ENCODE results near the gene ADAMTSL3. TPM values are rescaled to one million over a fixed set of nuclear protein-coding genes. Genes with fewer than 3 reads are reported as not detected.

The ADAMTSL3 gene
- polyA plus RNA-seq, 1 donor from 2014 or later: 0.51 TPM

GRCh38 chr15:83999396-84000135 is 345.6 kb downstream of the ADAMTSL3 start:
- H3K9me3 ChIP-seq (ENCODE audit: low read length): no peaks in the 10 kb centered on the region
- no peaks in the 10 kb centered on the region for H3F3A ChIP-seq (ENCODE audit: insufficient read depth, low read length, poor library complexity, severe bottlenecking)
- H3K27me3 ChIP-seq (ENCODE audit: insufficient read depth, low read depth, low read length): no peaks in the 10 kb centered on the region
- no peak overlapping the region for H3K27ac ChIP-seq (ENCODE audit: low read length)
- no peaks in the 10 kb centered on the region for H3K36me3 ChIP-seq (ENCODE audit: insufficient read depth, low read length)
- no peaks in the 10 kb centered on the region for H3K9me2 ChIP-seq (ENCODE audit: insufficient read depth, low read length)
- TF ChIP-seq, protein P1, sequence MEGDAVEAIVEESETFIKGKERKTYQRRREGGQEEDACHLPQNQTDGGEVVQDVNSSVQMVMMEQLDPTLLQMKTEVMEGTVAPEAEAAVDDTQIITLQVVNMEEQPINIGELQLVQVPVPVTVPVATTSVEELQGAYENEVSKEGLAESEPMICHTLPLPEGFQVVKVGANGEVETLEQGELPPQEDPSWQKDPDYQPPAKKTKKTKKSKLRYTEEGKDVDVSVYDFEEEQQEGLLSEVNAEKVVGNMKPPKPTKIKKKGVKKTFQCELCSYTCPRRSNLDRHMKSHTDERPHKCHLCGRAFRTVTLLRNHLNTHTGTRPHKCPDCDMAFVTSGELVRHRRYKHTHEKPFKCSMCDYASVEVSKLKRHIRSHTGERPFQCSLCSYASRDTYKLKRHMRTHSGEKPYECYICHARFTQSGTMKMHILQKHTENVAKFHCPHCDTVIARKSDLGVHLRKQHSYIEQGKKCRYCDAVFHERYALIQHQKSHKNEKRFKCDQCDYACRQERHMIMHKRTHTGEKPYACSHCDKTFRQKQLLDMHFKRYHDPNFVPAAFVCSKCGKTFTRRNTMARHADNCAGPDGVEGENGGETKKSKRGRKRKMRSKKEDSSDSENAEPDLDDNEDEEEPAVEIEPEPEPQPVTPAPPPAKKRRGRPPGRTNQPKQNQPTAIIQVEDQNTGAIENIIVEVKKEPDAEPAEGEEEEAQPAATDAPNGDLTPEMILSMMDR (IDR thresholded peaks at IDR 0.05; ENCODE audit: poor library complexity, severe bottlenecking): no peak
- TF ChIP-seq TAF1 (IDR thresholded peaks at IDR 0.05; ENCODE audit: low read depth) (no peak), EZH2 (IDR thresholded peaks at IDR 0.05; ENCODE audit: borderline replicate concordance, insufficient read depth, low read length, poor library complexity, severe bottlenecking) (no peak), SMC3 (conservative IDR thresholded peaks at IDR 0.05; ENCODE audit: poor library complexity) (no peak), EP300 (conservative IDR thresholded peaks at IDR 0.05; ENCODE audit: poor library complexity, severe bottlenecking) (no peak), MXI1 (conservative IDR thresholded peaks at IDR 0.05; ENCODE audit: poor library complexity, severe bottlenecking) (no peak), POLR2AphosphoS5 (IDR thresholded peaks at IDR 0.05) (no peak), RAD21 (conservative IDR thresholded peaks at IDR 0.05) (no peak)
- TF ChIP-seq, protein P2, sequence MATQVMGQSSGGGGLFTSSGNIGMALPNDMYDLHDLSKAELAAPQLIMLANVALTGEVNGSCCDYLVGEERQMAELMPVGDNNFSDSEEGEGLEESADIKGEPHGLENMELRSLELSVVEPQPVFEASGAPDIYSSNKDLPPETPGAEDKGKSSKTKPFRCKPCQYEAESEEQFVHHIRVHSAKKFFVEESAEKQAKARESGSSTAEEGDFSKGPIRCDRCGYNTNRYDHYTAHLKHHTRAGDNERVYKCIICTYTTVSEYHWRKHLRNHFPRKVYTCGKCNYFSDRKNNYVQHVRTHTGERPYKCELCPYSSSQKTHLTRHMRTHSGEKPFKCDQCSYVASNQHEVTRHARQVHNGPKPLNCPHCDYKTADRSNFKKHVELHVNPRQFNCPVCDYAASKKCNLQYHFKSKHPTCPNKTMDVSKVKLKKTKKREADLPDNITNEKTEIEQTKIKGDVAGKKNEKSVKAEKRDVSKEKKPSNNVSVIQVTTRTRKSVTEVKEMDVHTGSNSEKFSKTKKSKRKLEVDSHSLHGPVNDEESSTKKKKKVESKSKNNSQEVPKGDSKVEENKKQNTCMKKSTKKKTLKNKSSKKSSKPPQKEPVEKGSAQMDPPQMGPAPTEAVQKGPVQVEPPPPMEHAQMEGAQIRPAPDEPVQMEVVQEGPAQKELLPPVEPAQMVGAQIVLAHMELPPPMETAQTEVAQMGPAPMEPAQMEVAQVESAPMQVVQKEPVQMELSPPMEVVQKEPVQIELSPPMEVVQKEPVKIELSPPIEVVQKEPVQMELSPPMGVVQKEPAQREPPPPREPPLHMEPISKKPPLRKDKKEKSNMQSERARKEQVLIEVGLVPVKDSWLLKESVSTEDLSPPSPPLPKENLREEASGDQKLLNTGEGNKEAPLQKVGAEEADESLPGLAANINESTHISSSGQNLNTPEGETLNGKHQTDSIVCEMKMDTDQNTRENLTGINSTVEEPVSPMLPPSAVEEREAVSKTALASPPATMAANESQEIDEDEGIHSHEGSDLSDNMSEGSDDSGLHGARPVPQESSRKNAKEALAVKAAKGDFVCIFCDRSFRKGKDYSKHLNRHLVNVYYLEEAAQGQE (IDR thresholded peaks at IDR 0.05; ENCODE audit: borderline replicate concordance): no peak
- no peak overlapping the region for H3K9ac ChIP-seq (ENCODE audit: low read length)
- no peak overlapping the region for H3K4me3 ChIP-seq (ENCODE audit: low read length)
- H3K79me2 ChIP-seq (replicated peaks; ENCODE audit: insufficient read depth, low read length): no peaks in the 10 kb centered on the region
- no peak overlapping the region for H2AFZ ChIP-seq (ENCODE audit: low read depth, low read length)
- no peak overlapping the region for H3K4me2 ChIP-seq (ENCODE audit: low read length)
- no peaks in the 10 kb centered on the region for H4K20me1 ChIP-seq (ENCODE audit: insufficient read depth)

DNA sequence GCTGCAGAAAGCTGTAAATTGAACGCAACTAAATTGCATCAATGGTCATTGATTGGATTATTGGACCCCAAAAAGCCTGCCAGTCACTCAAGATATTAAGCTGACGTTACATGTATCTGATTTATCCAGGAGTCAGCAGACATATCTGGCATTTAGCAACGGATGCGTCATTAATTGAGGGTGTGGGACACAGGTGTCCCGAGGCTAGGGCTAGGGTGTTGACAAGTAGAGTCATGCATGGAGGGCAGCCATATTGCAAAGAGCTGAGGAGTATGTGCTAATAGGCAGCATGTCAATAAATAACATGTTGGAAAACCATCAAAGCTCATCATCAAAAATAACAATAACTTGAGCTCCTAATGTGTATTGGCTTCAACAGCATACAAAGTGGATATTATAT is 347.1 kb downstream of the ADAMTSL3 start:
- TF ChIP-seq EZH2 (IDR thresholded peaks at IDR 0.05; ENCODE audit: borderline replicate concordance, insufficient read depth, low read length, poor library complexity, severe bottlenecking): no peak
- TF ChIP-seq RAD21 (conservative IDR thresholded peaks at IDR 0.05): no peak
- TF ChIP-seq EP300 (conservative IDR thresholded peaks at IDR 0.05; ENCODE audit: poor library complexity, severe bottlenecking): no peak
- TF ChIP-seq MXI1 (conservative IDR thresholded peaks at IDR 0.05; ENCODE audit: poor library complexity, severe bottlenecking): no peak
- Histone ChIP-seq H3K9me3 (ENCODE audit: low read length) (no peaks in the 10 kb centered on the region), H2AFZ (ENCODE audit: low read depth, low read length) (no peak overlapping the region), H3K9me2 (ENCODE audit: insufficient read depth, low read length) (no peaks in the 10 kb centered on the region), H3K27me3 (ENCODE audit: insufficient read depth, low read depth, low read length) (no peaks in the 10 kb centered on the region), H3K4me3 (ENCODE audit: low read length) (no peak overlapping the region), H3K4me2 (ENCODE audit: low read length) (no peak overlapping the region), H4K20me1 (ENCODE audit: insufficient read depth) (no peaks in the 10 kb centered on the region), H3K9ac (ENCODE audit: low read length) (no peak overlapping the region), H3K79me2 (replicated peaks; ENCODE audit: insufficient read depth, low read length) (no peaks in the 10 kb centered on the region), H3K27ac (ENCODE audit: low read length) (no peak overlapping the region), H3K36me3 (ENCODE audit: insufficient read depth, low read length) (no peaks in the 10 kb centered on the region), H3F3A (ENCODE audit: insufficient read depth, low read length, poor library complexity, severe bottlenecking) (no peaks in the 10 kb centered on the region)

Data from neural cell (in vitro differentiated cells).